ENCODE data around the gene PID1.

The PID1 gene

DNA sequence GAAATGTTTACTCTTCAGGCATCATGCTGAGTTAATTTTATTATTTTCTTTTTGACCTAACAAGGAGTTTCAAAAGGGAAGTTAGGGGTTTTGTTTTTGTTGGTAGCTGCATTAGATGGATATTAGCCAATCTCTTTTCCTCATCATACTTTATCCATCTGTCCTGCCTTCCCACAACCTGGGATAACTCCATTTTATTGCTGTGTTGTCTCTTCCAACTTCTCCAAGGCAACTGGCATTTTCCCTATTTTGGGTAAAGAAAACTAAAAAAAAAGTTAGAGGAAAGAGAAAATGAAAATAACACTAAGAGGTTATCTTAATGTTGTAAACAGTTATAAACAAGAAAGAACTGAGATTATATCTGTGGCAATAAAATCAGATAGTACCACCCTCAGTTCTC lies 147.0 kb downstream of the PID1 start:
- Histone ChIP-seq H3K36me3 (ENCODE audit: control insufficient read depth in 5 of 5, insufficient read depth in 5 of 5, low read length in 5 of 5) (peaks cover 0 to 4% (median 0%) of the 10 kb centered on the region in 5 donors), H3K27me3 (ENCODE audit: control insufficient read depth in 5 of 5, insufficient read depth in 4 of 5, low read length in 5 of 5) (no peaks in the 10 kb centered on the region), H3K9ac (ENCODE audit: low read length in 5 of 5) (no peak overlapping the region)

DNA sequence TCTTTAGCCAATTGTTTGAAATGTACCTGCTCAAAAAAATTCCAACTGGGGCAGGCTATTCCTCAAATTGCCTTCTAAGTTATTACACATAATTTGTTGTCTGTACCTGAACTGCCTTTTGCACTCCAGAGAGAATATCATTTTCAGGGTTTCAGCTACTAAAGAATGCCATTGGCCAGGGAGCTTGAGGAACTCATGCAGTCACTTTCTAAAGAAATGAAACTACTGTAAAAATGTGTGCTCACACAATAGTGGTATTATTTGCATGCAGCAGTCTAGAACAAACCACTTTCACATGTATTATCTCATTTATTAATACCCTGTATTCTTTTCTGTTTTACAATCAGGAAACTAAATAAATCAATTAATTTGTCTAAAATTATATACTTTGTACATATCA lies 152.2 kb downstream of the PID1 start:
- Histone ChIP-seq H3K9me3 (ENCODE audit: control insufficient read depth in 5 of 5, low read length in 5 of 5) (peaks cover 0 to 5% (median 0%) of the 10 kb centered on the region in 5 donors), H3K4me3 (ENCODE audit: low read depth in 1 of 5, low read length in 5 of 5) (no peak overlapping the region), H3K27ac (ENCODE audit: low read depth, low read length) (no peak overlapping the region), H3K27me3 (ENCODE audit: control insufficient read depth in 5 of 5, insufficient read depth in 4 of 5, low read length in 5 of 5) (no peaks in the 10 kb centered on the region), H3K36me3 (ENCODE audit: control insufficient read depth in 5 of 5, insufficient read depth in 5 of 5, low read length in 5 of 5) (peaks cover 0 to 4% (median 0%) of the 10 kb centered on the region in 5 donors), H3K9ac (ENCODE audit: low read length in 5 of 5) (no peak overlapping the region), H3K4me1 (ENCODE audit: control insufficient read depth in 5 of 5, insufficient read depth in 5 of 5, low read length in 5 of 5) (no peaks in the 10 kb centered on the region)

More for the DNA sequence above, 147.0 kb downstream of the PID1 start:
- Histone ChIP-seq H3K4me3 (ENCODE audit: low read depth in 1 of 5, low read length in 5 of 5) (no peak overlapping the region), H3K4me1 (ENCODE audit: control insufficient read depth in 5 of 5, insufficient read depth in 5 of 5, low read length in 5 of 5) (peaks cover 0 to 2% (median 0%) of the 10 kb centered on the region in 5 donors), H3K27ac (ENCODE audit: low read depth, low read length) (no peak overlapping the region), H3K9me3 (ENCODE audit: control insufficient read depth in 5 of 5, low read length in 5 of 5) (peaks cover 0 to 5% (median 0%) of the 10 kb centered on the region in 5 donors)

DNA sequence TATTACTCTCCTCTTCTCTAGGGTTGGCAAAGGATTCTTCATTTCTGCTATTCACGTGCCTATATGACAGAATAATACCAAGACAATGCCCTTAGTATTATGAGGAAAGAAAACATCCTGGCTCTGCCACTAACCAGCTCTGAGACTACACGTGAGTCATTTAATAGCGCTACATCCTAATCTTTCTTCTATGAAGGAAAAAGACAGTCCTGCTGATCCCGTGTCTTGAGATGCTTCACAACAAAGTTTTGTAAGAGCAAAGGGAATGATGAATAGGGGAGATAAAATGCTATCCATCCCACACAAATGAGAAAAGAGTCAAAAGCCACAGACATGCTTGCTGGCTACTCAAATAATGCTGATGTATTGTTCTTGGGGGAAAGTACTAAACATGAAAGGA lies 152.8 kb downstream of the PID1 start:
- peaks cover 0 to 4% (median 0%) of the 10 kb centered on the region in 5 donors for H3K36me3 ChIP-seq (ENCODE audit: control insufficient read depth in 5 of 5, insufficient read depth in 5 of 5, low read length in 5 of 5)
- no peak overlapping the region for H3K4me3 ChIP-seq (ENCODE audit: low read depth in 1 of 5, low read length in 5 of 5)
- no peak overlapping the region for H3K9ac ChIP-seq (ENCODE audit: low read length in 5 of 5)
- no peaks in the 10 kb centered on the region for H3K27me3 ChIP-seq (ENCODE audit: control insufficient read depth in 5 of 5, insufficient read depth in 4 of 5, low read length in 5 of 5)
- no peaks in the 10 kb centered on the region for H3K4me1 ChIP-seq (ENCODE audit: control insufficient read depth in 5 of 5, insufficient read depth in 5 of 5, low read length in 5 of 5)
- no peak overlapping the region for H3K27ac ChIP-seq (ENCODE audit: low read depth, low read length)
- peaks cover 0 to 4% (median 0%) of the 10 kb centered on the region in 5 donors for H3K9me3 ChIP-seq (ENCODE audit: control insufficient read depth in 5 of 5, low read length in 5 of 5)

DNA sequence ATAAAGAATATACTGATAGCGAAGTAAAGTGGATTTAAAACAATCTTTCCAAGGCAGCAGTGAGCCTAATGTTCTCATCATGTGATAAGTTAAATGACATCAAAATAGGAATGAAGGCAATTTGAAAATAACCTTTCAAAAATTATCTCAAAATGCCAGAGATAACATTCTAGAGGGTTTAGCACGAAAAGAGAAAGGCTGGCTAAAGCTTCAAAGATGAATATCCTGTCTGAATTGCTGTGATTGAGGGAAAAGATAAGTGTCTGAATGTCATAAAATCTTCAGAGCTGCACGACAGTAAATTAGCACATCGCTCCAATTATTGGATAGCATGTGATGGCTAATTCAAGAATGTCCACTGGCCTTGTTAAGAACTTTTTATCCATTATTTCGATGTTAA lies 159.3 kb downstream of the PID1 start:
- H3K4me1 ChIP-seq (ENCODE audit: control insufficient read depth in 5 of 5, insufficient read depth in 5 of 5, low read length in 5 of 5), result no peaks in the 10 kb centered on the region
- no peak overlapping the region for H3K27ac ChIP-seq (ENCODE audit: low read depth, low read length)
- peaks cover 0 to 1% (median 0%) of the 10 kb centered on the region in 5 donors for H3K9me3 ChIP-seq (ENCODE audit: control insufficient read depth in 5 of 5, low read length in 5 of 5)
- peaks cover 0 to 3% (median 0%) of the 10 kb centered on the region in 5 donors for H3K36me3 ChIP-seq (ENCODE audit: control insufficient read depth in 5 of 5, insufficient read depth in 5 of 5, low read length in 5 of 5)
- H3K27me3 ChIP-seq (ENCODE audit: control insufficient read depth in 5 of 5, insufficient read depth in 4 of 5, low read length in 5 of 5), result no peaks in the 10 kb centered on the region
- H3K9ac ChIP-seq (ENCODE audit: low read length in 5 of 5), result no peak overlapping the region
- no peak overlapping the region for H3K4me3 ChIP-seq (ENCODE audit: low read depth in 1 of 5, low read length in 5 of 5)

DNA sequence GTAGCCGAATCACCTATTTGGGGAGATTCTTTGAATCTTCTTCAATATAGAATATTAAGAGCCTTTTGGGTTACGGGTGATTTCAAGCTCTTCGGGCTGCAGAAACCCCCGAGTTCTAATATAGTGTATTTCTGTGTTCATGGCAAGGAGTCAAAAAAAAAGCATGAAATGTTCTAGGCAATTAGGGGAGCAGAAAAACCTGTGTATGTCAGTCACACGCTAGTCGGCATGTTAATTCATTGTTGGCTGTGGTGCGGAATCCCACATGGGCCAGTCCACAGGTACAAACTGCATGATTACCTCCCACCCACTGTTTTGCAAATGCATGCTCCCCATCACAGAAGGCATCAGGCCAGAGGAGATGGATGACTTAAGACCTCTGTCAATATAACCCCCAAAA lies 161.9 kb downstream of the PID1 start:
- Histone ChIP-seq H3K9me3 (ENCODE audit: control insufficient read depth in 5 of 5, low read length in 5 of 5) (peaks cover 0 to 4% (median 0%) of the 10 kb centered on the region in 5 donors), H3K27ac (ENCODE audit: low read depth, low read length) (no peak overlapping the region), H3K36me3 (ENCODE audit: control insufficient read depth in 5 of 5, insufficient read depth in 5 of 5, low read length in 5 of 5) (peaks cover 0 to 3% (median 0%) of the 10 kb centered on the region in 5 donors), H3K4me3 (ENCODE audit: low read depth in 1 of 5, low read length in 5 of 5) (no peak overlapping the region), H3K9ac (ENCODE audit: low read length in 5 of 5) (no peak overlapping the region), H3K4me1 (ENCODE audit: control insufficient read depth in 5 of 5, insufficient read depth in 5 of 5, low read length in 5 of 5) (peaks cover 3 to 7% (median 3%) of the 10 kb centered on the region in 5 donors), H3K27me3 (ENCODE audit: control insufficient read depth in 5 of 5, insufficient read depth in 4 of 5, low read length in 5 of 5) (no peaks in the 10 kb centered on the region)

DNA sequence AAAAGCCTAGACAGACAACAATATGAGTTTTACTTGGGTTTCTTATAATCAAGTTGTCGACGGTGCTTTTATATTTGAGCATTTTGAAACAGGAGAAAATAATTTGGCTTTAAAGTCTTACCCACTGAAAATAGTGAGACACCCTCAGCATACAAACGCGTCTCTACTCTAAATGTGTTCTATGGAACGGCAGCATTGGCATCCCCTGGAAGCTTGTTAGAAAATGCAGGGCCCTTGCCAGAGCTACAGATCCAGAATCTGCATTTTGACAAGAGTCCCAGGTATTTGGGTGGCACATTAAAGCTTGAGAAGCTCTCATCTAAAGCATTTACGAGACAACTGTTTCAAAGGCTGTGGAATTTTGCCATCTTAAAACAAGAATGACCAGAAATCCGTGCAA lies 163.5 kb downstream of the PID1 start:
- Histone ChIP-seq H3K27ac (ENCODE audit: low read depth, low read length) (no peak overlapping the region), H3K27me3 (ENCODE audit: control insufficient read depth in 5 of 5, insufficient read depth in 4 of 5, low read length in 5 of 5) (no peaks in the 10 kb centered on the region), H3K9me3 (ENCODE audit: control insufficient read depth in 5 of 5, low read length in 5 of 5) (peaks cover 0 to 4% (median 0%) of the 10 kb centered on the region in 5 donors)

DNA sequence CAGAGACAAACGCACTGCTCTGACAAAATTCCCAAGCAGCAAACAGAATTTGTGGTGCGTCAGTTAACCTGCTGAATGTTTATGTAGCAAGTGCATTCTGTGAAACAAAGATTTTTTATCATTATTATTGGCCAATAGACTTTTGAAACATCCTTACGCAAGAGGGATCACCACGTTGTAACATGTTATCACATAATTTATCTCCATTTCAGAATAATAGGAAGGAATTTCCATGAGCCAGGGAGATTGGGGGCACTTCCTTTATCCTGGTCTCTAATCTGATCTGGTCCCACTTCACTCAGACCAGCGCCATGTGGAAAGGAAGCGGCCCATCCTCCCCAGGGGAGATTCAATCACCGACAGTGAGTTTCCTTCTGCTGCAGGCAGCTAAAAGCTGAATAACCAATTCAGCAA lies 166.1 kb downstream of the PID1 start:
- H3K36me3 ChIP-seq (ENCODE audit: control insufficient read depth in 5 of 5, insufficient read depth in 5 of 5, low read length in 5 of 5), result peaks cover 0 to 3% (median 0%) of the 10 kb centered on the region in 5 donors
- H3K4me3 ChIP-seq (ENCODE audit: low read depth in 1 of 5, low read length in 5 of 5), result no peak overlapping the region
- peaks cover 3 to 7% (median 3%) of the 10 kb centered on the region in 5 donors for H3K4me1 ChIP-seq (ENCODE audit: control insufficient read depth in 5 of 5, insufficient read depth in 5 of 5, low read length in 5 of 5)
- H3K27me3 ChIP-seq (ENCODE audit: control insufficient read depth in 5 of 5, insufficient read depth in 4 of 5, low read length in 5 of 5), result no peaks in the 10 kb centered on the region
- H3K27ac ChIP-seq (ENCODE audit: low read depth, low read length), result no peak overlapping the region
- H3K9me3 ChIP-seq (ENCODE audit: control insufficient read depth in 5 of 5, low read length in 5 of 5), result peaks cover 0 to 4% (median 0%) of the 10 kb centered on the region in 5 donors
- no peak overlapping the region for H3K9ac ChIP-seq (ENCODE audit: low read length in 5 of 5)

More for the DNA sequence above, 163.5 kb downstream of the PID1 start:
- peaks cover 3 to 7% (median 3%) of the 10 kb centered on the region in 5 donors for H3K4me1 ChIP-seq (ENCODE audit: control insufficient read depth in 5 of 5, insufficient read depth in 5 of 5, low read length in 5 of 5)
- H3K36me3 ChIP-seq (ENCODE audit: control insufficient read depth in 5 of 5, insufficient read depth in 5 of 5, low read length in 5 of 5), result peaks cover 0 to 3% (median 0%) of the 10 kb centered on the region in 5 donors
- H3K4me3 ChIP-seq (ENCODE audit: low read depth in 1 of 5, low read length in 5 of 5), result no peak overlapping the region
- H3K9ac ChIP-seq (ENCODE audit: low read length in 5 of 5), result no peak overlapping the region

DNA sequence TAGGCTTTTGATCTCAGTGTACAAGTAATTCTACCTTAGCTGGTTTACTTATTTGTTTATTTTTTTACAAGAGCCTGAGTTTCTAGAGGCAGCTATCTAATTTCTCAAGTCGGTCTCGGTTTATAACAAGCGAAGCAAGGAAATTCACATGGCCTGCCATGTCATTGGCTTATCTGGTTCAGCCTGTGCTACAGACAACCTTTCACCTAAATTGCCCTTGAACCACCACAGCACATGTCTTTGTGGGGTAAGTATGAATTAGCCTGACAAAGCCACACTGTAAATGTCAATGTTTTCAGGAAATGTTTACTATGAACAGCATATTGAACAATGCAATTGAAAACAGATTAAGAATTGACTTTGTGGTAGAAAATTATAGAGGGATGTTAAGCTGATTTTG lies 167.1 kb downstream of the PID1 start:
- Histone ChIP-seq H3K36me3 (ENCODE audit: control insufficient read depth in 5 of 5, insufficient read depth in 5 of 5, low read length in 5 of 5) (peaks cover 0 to 3% (median 0%) of the 10 kb centered on the region in 5 donors), H3K27me3 (ENCODE audit: control insufficient read depth in 5 of 5, insufficient read depth in 4 of 5, low read length in 5 of 5) (no peaks in the 10 kb centered on the region), H3K4me1 (ENCODE audit: control insufficient read depth in 5 of 5, insufficient read depth in 5 of 5, low read length in 5 of 5) (peaks cover 3 to 7% (median 3%) of the 10 kb centered on the region in 5 donors), H3K4me3 (ENCODE audit: low read depth in 1 of 5, low read length in 5 of 5) (no peak overlapping the region), H3K9ac (ENCODE audit: low read length in 5 of 5) (no peak overlapping the region), H3K9me3 (ENCODE audit: control insufficient read depth in 5 of 5, low read length in 5 of 5) (peaks cover 0 to 4% (median 0%) of the 10 kb centered on the region in 5 donors), H3K27ac (ENCODE audit: low read depth, low read length) (no peak overlapping the region)

DNA sequence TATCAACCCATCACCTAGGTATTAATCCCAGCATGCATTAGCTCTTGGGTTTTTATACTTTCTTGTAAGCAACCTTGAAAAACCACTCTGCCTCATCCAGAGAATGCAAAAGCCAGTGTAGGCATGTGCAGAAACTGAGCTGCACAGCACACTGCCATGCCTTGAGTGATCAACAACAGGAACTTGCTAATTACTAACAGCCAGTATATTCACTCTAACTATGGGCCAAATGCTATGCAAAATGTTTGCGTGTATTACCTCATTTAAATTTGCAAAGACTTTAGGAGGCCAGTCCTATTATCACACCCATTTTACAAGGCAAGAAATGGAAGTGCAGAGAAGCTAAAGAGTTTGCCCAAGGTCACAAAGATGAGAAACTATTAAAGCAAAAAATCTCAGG lies 169.8 kb downstream of the PID1 start:
- H3K9me3 ChIP-seq (ENCODE audit: control insufficient read depth in 5 of 5, low read length in 5 of 5), result no peaks in the 10 kb centered on the region
- H3K4me1 ChIP-seq (ENCODE audit: control insufficient read depth in 5 of 5, insufficient read depth in 5 of 5, low read length in 5 of 5), result peaks cover 3 to 7% (median 3%) of the 10 kb centered on the region in 5 donors
- H3K27me3 ChIP-seq (ENCODE audit: control insufficient read depth in 5 of 5, insufficient read depth in 4 of 5, low read length in 5 of 5), result no peaks in the 10 kb centered on the region
- H3K4me3 ChIP-seq (ENCODE audit: low read depth in 1 of 5, low read length in 5 of 5), result no peak overlapping the region
- H3K9ac ChIP-seq (ENCODE audit: low read length in 5 of 5), result no peak overlapping the region
- no peaks in the 10 kb centered on the region for H3K36me3 ChIP-seq (ENCODE audit: control insufficient read depth in 5 of 5, insufficient read depth in 5 of 5, low read length in 5 of 5)
- no peak overlapping the region for H3K27ac ChIP-seq (ENCODE audit: low read depth, low read length)

DNA sequence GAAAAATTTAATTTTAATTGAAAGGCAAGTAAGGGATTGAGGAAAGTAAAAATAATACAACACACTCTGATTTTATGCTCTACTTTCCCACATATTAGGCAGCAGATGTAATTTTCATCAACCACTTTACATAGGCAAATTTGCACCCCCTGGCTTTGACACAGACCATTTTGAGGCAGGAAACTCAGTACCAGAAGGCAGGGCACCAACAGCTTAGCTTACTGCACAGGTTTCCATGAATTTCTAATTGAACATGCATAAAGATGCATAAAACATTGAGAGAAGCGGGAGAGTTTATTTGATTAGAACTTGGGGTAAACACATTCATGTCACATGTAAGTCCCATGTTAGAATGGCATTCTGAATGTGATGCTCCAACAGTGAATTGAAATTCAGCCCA lies 171.9 kb downstream of the PID1 start:
- Histone ChIP-seq H3K27ac (ENCODE audit: low read depth, low read length) (no peak overlapping the region), H3K9me3 (ENCODE audit: control insufficient read depth in 5 of 5, low read length in 5 of 5) (no peaks in the 10 kb centered on the region), H3K36me3 (ENCODE audit: control insufficient read depth in 5 of 5, insufficient read depth in 5 of 5, low read length in 5 of 5) (no peaks in the 10 kb centered on the region), H3K27me3 (ENCODE audit: control insufficient read depth in 5 of 5, insufficient read depth in 4 of 5, low read length in 5 of 5) (no peaks in the 10 kb centered on the region), H3K9ac (ENCODE audit: low read length in 5 of 5) (no peak overlapping the region), H3K4me1 (ENCODE audit: control insufficient read depth in 5 of 5, insufficient read depth in 5 of 5, low read length in 5 of 5) (no peaks in the 10 kb centered on the region), H3K4me3 (ENCODE audit: low read depth in 1 of 5, low read length in 5 of 5) (no peak overlapping the region)

All from subcutaneous abdominal adipose tissue (tissue), 5 donors.